IPS-18c (cell line): ENCODE results near the gene CCL27.
A peak's percentile ranks its signal among the peaks of the same experiment; 100 is the strongest.
"Not testable (repeated sequence)": the region's sequence is repeated elsewhere in the genome, so short reads cannot be mapped to it uniquely, and the experiment has no call there.

ENCODE experiments used
- H3K4me3 ChIP-seq: 2 replicates; pipeline ENCODE4 v1.7.0; 2013; ENCODE audit warnings: low read depth, mild to moderate bottlenecking, low read length, moderate library complexity; ENCODE audit not compliant: insufficient read depth
- H3K9me3 ChIP-seq: one replicate; pipeline ENCODE4 v1.6.1; 2013; ENCODE audit warnings: mild to moderate bottlenecking, low read length, moderate library complexity; ENCODE audit not compliant: control insufficient read depth, insufficient read depth

The CCL27 gene

DNA sequence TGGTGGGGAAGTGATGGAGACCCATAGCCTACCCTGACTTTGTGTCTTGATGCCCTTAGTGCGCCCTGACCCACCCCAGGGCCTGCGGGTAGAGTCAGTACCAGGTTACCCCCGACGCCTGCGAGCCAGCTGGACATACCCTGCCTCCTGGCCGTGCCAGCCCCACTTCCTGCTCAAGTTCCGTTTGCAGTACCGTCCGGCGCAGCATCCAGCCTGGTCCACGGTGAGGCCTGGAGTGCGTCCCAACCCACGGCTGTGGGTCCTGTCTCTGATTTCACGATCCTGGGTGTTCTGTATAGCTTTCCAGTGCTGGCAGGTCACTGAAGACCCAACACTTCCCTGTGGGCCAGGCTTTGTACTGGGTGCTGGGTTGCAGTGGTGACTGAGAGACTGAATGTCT lies 4.0 kb downstream of the CCL27 start:
- H3K4me3 ChIP-seq: no peak overlapping the region
- peaks cover 2% of the 10 kb centered on the region for H3K9me3 ChIP-seq

DNA sequence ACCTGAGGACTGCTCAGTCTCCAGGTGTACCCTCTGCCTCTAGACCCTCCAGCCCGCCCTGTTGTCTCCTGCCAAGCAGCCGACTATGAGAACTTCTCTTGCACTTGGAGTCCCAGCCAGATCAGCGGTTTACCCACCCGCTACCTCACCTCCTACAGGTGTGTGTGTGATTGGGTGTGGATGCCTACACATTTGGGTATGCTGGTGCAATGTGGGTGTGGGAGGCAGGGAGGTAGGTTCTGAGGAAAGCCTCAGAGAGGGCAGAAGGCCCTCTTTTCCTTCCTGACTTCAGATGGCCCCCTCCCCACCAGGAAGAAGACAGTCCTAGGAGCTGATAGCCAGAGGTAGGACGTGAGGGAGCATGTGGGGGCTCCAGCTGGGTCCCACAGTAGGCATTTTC lies 5.5 kb downstream of the CCL27 start:
- peaks cover 2% of the 10 kb centered on the region for H3K9me3 ChIP-seq
- H3K4me3 ChIP-seq: no peak overlapping the region

DNA sequence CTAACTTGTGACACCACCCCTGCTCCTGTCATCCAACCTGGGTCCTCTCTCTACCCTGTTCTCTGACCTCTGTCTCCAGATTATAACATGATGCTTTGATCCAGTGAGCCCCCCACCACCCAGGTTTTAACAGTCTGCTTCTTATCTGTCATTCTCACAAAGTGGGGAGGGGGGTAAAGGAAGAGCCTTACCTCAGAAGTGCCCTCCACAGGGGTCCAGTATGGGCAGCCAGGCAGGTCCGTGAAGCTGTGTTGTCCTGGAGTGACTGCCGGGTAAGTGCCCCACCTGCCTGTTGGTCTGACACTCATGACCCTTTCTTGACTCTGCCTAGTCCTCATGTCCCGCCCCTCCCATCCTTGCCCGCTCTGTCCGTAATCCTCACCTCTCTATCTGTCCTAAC lies 7.1 kb downstream of the CCL27 start:
- Histone ChIP-seq H3K9me3 (peaks cover 2% of the 10 kb centered on the region), H3K4me3 (no peak overlapping the region)

DNA sequence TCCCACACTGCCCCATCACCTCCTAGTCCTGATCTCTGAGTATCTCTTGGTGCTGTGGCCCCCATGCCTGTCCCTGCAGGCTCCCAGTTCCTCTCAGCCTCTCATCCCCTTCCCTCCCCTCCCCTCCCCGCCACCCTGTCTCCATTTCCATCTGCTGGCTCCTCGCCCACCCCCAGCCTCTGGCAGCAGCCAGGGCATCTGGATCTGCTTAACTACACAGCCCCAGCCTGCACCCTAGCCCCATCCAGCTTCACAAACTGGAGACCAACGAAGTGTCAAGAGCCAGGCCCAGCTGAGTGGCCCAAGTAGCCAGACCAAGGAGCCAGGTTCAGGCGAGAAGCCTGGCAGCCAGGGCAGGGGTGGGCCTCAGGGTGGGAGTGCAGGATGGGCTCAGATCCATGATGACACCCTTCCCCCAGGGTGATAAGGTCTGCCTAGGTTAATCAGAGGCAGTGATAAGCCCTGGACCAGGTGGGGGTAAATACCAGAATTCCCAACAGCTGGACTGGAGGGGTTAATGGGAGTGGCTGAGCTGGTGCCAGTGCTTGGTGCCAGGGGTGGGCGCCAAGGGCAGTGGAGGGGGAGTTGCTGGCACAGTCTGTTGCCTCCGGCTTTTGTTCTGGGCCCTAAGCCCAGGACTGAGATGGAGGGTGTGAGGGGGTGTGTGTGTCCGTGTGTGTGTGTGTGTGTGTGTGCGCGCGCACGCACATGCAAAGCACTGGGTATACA lies 8.0 kb downstream of the CCL27 start:
- Histone ChIP-seq H3K4me3 (no peak overlapping the region), H3K9me3 (peaks cover 2% of the 10 kb centered on the region)

DNA sequence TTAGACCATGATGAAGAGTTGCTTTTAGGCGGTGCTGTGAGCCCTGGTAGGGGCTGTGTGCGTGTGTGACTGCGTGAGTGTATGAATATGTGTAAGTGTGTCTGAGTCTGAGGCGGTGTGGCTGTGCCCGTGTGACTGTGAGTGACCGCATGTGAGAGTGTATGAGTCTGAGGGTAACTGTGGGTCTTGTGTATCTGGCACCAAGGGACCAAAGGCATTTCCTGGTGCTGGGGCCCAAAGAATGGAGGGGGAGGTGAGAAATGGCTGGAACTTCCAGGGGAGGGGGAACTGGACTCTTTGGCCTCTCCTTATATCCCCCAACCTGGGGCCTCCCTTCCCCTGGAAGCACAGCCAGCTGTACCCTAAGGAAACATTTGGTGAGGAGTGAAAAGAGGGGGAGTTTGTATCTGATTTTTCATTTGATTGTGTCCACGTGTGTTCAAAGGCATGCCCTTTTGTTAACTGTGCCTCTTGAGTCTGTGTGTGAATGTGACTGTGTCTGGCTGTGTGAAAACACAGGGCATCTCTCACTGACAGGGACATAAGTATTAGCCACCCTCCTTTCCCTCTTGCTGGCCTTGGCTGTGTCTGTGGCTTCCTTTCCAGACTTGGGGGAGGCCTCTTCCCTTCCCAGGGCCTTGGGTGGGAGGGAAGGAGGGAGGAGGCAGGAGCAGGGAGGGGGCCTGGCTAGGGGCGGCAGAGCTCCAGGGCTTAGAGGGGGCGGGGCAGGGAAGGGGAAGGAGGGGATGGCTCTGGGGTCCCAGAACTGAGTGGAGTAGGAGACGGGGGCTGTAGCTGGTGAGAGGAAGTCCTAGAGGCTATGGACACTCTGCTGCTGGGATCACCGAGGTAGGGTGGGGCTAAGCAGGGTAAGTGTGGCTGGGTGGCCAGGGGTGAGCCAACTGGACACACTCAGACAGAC lies 9.0 kb downstream of the CCL27 start:
- Histone ChIP-seq H3K4me3 (no peak overlapping the region; the same call in 1 of the 2 replicates), H3K9me3 (peaks cover 2% of the 10 kb centered on the region)

DNA sequence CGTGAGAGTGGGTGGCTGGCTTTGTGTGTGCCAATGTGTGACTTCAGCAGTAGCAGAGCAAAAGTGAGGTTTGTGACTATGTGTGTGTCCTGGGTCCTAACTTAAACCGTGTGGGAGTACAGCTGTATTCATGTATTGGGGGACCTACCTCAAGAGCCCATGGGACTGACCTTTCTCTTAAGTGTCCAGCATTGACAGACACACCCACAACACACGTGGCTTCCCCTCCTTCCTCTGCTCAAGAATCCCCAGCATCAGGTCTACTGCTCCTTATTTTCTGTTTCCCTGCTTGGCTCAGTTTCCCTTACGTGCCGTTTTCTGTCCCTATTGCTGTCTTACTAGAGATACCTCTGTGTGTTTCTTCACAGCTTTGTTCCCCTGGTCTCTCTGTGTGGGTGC lies 9.9 kb downstream of the CCL27 start:
- no peak overlapping the region; the same call in 1 of the 2 replicates for H3K4me3 ChIP-seq
- peaks cover 2% of the 10 kb centered on the region for H3K9me3 ChIP-seq

DNA sequence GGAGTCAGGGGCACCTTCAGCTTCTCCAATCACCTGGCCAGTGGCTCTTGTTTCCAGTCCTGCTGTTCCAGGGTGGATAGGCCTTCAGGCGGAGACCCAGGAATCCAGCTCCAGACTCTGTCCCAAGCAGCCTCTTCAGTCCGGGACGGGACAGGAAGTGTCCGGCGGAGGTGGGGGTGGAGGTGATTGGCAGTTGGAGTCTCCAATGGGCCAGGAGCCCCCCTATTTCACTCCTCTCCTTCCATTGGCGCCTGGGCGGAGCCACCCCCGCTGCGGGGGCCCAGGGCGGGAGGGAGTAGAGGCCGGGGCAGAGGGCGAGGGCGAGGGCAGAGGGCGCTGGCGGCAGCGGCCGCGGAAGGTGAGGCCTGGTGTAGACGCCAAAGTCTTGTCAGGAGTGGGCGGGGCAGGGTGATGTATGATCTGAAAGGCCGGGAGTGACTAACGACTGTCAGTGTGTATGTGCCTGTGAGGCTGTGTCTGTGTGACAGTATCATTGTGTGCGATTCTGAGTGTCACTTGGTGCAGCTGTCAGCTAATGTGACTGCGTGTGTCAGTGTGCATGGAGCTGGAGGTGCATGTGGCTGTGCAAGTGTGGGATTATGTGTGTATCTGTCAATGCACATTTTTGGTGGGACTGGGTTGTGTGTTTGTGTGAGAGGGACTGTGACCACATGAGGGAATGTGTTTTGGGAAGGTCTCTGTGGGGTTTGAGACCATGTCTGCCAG lies 10.4 kb downstream of the CCL27 start, which contains the start of gene IL11RA:
Gene IL11RA (plus strand): TSS at position 310 of the 726 bp plus-strand sequence. CDS start 3,033 bp downstream, outside the sequence.
- Histone ChIP-seq H3K4me3 (peak within 1 kb of the TSS; percentile 48; the same call in 1 of the 2 replicates), H3K9me3 (peaks cover 2% of the 10 kb centered on the region)

DNA sequence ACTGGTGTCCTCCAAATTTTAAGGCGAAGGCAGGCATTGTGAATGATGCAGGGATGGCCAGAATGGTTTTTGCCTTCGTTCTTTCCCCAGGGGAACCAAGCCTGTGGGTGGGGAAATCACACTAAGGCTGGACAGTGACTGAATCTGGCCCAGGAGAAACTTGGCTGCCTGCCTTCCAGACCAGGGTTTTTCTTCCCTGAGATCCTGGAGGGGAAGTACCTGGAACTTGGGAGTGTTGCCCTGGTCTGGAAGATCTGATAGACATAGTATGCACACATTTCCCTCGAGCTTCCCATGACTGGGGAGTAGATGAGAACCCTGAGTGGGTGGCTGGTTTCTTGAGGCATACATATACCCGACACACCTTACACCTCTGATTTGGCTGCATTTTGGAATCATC lies 11.1 kb downstream of the CCL27 start:
- Histone ChIP-seq H3K4me3 (peak overlapping the region; percentile 48; the same call in 1 of the 2 replicates), H3K9me3 (peaks cover 2% of the 10 kb centered on the region)

DNA sequence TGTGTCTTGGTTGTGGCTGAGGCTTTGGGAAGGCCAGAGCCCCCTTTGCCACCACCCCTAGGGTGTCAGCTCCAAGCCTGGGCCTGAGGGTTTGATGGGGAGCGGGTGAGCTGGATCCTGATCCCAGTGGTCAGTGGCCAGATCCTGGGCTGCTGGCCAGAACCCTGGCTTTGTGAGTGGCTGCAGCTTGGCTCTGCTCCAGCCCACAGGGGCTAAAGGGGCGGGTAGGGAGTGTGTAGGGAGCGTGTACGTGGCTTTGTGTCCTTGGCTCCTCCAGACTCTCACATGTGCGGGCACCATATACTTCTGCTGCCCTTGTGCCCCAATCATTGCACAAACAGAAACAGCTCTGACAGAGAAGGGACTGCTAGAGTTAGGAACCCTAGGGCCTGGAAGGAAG lies 11.6 kb downstream of the CCL27 start:
- Histone ChIP-seq H3K9me3 (peaks cover 2% of the 10 kb centered on the region), H3K4me3 (no peak overlapping the region)

DNA sequence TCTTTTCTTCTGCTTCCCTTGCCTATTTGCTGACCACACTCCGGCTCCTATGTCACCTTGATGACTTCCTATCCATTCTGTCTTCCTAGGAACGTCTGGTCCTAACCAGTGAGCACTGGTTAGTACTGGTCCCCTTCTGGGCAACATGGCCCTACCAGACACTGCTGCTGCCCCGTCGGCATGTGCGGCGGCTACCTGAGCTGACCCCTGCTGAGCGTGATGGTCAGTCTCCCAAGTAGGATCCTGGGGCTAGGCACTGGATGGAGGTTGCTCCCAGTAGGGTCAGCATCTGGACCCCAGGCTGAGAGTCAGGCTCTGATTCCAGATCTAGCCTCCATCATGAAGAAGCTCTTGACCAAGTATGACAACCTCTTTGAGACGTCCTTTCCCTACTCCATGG lies 13.8 kb downstream of the CCL27 start:
- Histone ChIP-seq H3K9me3 (no peaks in the 10 kb centered on the region), H3K4me3 (no peak overlapping the region)

DNA sequence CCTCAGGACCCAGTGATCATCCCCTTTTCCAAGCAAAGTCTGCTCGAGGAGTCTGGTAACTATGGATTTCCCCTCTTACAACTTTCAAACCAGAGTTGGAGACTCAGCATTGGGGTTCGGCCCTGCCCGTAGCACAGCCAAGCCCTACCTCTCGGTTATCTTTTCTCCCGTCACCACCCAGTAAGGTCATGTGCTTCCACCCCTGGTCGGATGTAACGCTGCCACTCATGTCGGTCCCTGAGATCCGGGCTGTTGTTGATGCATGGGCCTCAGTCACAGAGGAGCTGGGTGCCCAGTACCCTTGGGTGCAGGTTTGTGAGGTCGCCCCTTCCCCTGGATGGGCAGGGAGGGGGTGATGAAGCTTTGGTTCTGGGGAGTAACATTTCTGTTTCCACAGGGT lies 14.8 kb downstream of the CCL27 start:
- no peaks in the 10 kb centered on the region for H3K9me3 ChIP-seq
- peak overlapping the region; percentile 70 for H3K4me3 ChIP-seq

DNA sequence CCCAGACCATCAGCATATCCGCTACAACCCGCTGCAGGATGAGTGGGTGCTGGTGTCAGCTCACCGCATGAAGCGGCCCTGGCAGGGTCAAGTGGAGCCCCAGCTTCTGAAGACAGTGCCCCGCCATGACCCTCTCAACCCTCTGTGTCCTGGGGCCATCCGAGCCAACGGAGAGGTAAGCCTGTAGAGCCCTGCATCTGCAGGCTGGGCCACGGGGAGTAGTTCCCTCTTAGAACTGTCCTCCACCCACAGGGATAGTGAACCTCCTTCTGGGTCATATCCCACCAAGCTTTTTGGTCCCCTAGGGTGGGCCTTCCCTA lies 15.4 kb downstream of the CCL27 start:
- no peaks in the 10 kb centered on the region for H3K9me3 ChIP-seq
- peak overlapping the region; percentile 70 for H3K4me3 ChIP-seq

DNA sequence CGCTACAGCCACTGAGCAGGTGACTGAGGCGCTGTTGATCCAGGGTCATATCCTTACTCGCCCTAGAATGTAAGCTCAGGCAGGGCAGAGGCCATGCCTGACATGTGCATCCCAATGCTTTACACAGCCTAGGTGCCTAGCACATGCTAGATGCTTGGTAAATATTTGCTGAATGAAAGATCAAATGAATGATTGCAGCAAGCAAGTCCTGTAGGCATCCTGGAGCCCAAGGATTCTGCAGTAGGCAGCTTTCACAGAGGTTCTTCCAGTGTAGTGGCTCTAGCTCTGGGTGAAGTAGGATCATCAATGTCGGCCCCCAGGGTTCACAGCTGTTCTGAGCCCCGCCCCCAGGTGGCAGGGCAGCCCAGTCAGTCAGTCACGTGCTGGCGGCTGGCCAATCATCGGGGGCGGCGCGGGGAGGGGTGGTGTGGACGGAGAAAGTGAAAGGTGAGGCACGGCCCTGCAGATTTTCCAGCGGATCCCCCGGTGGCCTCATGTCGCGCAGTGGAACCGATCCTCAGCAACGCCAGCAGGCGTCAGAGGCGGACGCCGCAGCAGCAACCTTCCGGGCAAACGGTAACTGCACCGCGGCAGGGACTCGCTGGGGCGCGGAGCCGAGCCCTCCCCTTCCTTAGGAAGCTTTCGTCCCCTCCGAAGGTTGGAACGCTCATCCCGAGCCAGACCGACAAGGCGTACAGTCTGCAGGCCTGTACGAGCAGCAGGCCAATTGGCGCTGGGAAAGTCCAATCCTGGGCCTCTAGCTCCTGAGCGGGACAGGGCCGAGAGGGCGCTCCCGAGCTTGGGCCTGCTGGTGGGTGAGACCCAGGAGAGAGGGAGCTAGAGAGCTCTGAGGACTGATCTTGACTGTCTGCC lies 16.0 kb downstream of the CCL27 start, which contains the start of gene GALT:
Gene GALT (plus strand): TSS at position 465 of the 873 bp plus-strand sequence. CDS start 30 bp downstream, at position 495.
- Histone ChIP-seq H3K4me3 (peak within 1 kb of the TSS; percentile 70), H3K9me3 (no peaks in the 10 kb centered on the region)

DNA sequence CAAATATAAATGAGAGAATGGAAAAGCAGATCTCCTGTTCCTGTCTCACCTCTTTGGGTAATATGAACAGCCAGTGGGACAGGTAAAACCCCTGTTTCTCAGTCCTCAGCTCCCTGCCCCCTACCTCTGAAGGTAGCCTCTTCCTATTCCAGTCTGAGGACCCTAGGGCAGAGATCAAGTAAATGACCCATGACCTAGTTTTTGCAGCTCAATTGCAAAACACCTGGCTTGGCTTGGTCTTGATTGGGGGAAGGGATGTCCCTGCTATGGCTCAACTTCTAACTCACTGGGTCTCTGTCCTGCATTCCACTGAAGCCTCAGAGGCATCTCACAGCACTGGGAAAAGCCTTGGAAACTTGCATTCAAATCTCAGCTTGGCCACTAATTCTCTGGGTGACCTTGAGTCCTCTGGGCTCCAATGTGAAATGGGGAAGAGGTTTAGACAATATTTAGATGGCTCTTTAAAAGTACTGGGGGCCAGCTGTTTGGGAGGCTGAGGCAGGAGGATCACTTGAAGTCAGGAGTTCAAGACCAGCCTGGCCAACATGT lies 17.6 kb downstream of the CCL27 start:
- peak overlapping the region; percentile 16 for H3K4me3 ChIP-seq

DNA sequence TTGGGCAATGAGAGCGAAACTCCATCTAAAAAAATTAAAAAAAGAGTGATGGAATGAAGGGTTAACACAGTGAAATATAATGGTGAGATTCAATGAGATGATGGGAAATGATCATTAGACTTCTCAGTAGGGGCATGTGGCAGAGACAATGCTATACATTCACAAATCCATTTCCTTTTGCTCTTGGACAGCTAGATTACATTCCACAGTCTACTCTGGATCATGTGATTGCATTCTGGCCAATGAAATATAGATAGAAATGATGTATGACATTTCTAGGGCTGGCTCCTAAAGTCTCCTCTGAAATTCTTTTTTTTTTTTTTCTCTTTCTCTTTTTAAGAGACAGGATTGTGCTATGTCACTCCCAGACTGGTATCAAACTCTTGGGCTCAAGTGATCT lies 19.8 kb downstream of the CCL27 start:
- Histone ChIP-seq H3K4me3 (no peak overlapping the region), H3K9me3 (no peaks in the 10 kb centered on the region)

More for the DNA sequence above, 17.6 kb downstream of the CCL27 start:
- H3K9me3 ChIP-seq: no peaks in the 10 kb centered on the region

DNA sequence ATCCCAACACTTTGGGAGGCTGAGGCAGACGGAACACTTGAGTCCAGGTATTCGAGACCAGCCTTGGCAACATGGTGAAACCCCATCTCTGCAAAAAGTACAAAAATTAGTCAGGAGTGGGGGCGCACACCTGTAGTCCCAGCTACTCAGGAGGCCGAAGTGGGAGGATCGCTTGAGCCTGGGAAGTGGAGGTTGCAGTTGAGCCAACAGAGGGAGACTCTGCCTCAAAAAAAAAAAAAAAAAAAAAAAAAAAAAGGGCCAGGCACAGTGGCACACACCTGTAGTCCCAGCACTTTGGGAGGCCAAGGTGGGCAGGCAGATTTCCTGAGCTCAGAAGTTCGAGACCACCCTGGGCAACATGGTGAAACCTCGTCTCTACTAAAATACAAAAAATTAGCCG lies 23.1 kb downstream of the CCL27 start:
- H3K9me3 ChIP-seq, H3K4me3 ChIP-seq: not testable (repeated sequence)
